A549 (cell line): ENCODE results near the gene KLHL13.

Experiments used
- BHLHE40 ChIP-seq: IDR thresholded peaks from 2 replicates; pipeline ENCODE4 v1.6.1; 2012; ENCODE audit warnings: low read depth, low read length, inconsistent platforms
- CEBPB ChIP-seq, 2 experiments: fragments of >200 bp in 1 of 2; sonication (Bioruptor Twin) in 1 of 2; formaldehyde crosslinking in 1 of 2; IDR thresholded peaks; 2 replicates each; pipeline ENCODE4 v1.6.1; 2012 to 2016
- EP300 ChIP-seq, 2 experiments: fragments of >200 bp; sonication (Bioruptor Twin); formaldehyde crosslinking; IDR thresholded peaks; 2 replicates in 1 of 2; 3 replicates in 1 of 2; pipeline ENCODE4 v1.6.1; 2016 to 2017
- JUN ChIP-seq, 2 experiments: fragments of >200 bp; sonication (Bioruptor Twin); formaldehyde crosslinking; IDR thresholded peaks; 2 replicates in 1 of 2; 3 replicates in 1 of 2; pipeline ENCODE4 v1.6.1; 2016 to 2017
- JUNB ChIP-seq: fragments of >200 bp; sonication (Bioruptor Twin); formaldehyde crosslinking; IDR thresholded peaks from 2 replicates; pipeline ENCODE4 v1.6.1; 2016
- MAZ ChIP-seq: fragments of 150-350 bp; IDR thresholded peaks from 2 replicates; pipeline ENCODE4 v1.6.1; 2014; ENCODE audit warnings: antibody characterized with exemption, low read depth, low read length, borderline replicate concordance
- NPAS2 ChIP-seq: fragments of 250-450 bp; sonication (Bioruptor Pico); IDR thresholded peaks from 2 replicates; pipeline ENCODE4 v1.8.0; 2022; ENCODE audit warnings: mild to moderate bottlenecking, moderate library complexity, borderline replicate concordance
- POLR2A ChIP-seq: IDR thresholded peaks from 2 replicates; pipeline ENCODE4 v1.6.1; 2012; ENCODE audit warnings: mild to moderate bottlenecking, low read length
- RAD21 ChIP-seq, 2 experiments: fragments of >200 bp in 1 of 2; sonication (Bioruptor Twin) in 1 of 2; formaldehyde crosslinking in 1 of 2; IDR thresholded peaks in 1 of 2; conservative IDR thresholded peaks in 1 of 2; 2 replicates in 1 of 2; 3 replicates in 1 of 2; pipeline ENCODE4 v1.6.1; 2012 to 2018; ENCODE audit warnings: inconsistent platforms in 1 of 2
- SMC3 ChIP-seq: fragments of >200 bp; sonication (Bioruptor Twin); formaldehyde crosslinking; IDR thresholded peaks from 3 replicates; pipeline ENCODE4 v1.6.1; 2018; ENCODE audit warnings: inconsistent platforms
- SREBF2 ChIP-seq: fragments of 450-650 bp; IDR thresholded peaks from 2 replicates; pipeline ENCODE4 v1.6.1; 2014; ENCODE audit warnings: mild to moderate bottlenecking, moderate library complexity
- TF ChIP-seq, protein P1 (sequence below): fragments of >200 bp; sonication (Bioruptor Twin); formaldehyde crosslinking; IDR thresholded peaks from 3 replicates; pipeline ENCODE4 v1.5.1; 2016
- TF ChIP-seq, protein P2 (sequence below): IDR thresholded peaks from 2 replicates; pipeline ENCODE4 v1.6.1; 2012
- TF ChIP-seq, protein P3 (sequence below): fragments of 200-600 bp; sonication (generic); IDR thresholded peaks from 2 replicates; pipeline ENCODE4 v1.6.1; 2016; ENCODE audit warnings: antibody characterized with exemption, mild to moderate bottlenecking, moderate library complexity

DNA sequence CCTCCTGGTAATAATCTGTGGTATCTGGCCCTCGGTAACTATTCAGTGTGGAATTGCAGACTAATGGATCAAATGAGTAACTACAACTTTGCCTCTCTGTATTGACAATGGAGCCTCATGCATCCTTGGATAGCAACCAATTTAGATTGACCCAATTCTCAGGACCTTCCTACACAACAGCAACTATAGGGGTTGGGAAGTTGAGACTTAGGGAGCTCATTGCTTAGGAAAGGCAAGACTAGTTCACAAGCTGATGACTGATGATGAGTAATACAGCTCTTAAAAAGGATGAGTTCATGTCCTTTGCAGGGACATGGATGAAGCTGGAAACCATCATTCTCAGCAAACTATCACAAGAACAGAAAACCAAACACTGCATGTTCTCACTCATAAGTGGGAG lies 47.5 kb upstream of the KLHL13 start:
- TF ChIP-seq POLR2A (no peak), JUN (IDR thresholded peaks at IDR 0.05) (no peak), MAZ (no peak), CEBPB (IDR thresholded peaks at IDR 0.05) (no peak), EP300 (IDR thresholded peaks at IDR 0.05) (no peak), JUNB (no peak), RAD21 (conservative IDR thresholded peaks at IDR 0.05 in 1 of 2, IDR thresholded peaks at IDR 0.05 in 1 of 2) (no peak), NPAS2 (CRISPR knock-in tag) (no peak), SMC3 (no peak), SREBF2 (no peak), BHLHE40 (no peak)
- TF ChIP-seq, protein P1, sequence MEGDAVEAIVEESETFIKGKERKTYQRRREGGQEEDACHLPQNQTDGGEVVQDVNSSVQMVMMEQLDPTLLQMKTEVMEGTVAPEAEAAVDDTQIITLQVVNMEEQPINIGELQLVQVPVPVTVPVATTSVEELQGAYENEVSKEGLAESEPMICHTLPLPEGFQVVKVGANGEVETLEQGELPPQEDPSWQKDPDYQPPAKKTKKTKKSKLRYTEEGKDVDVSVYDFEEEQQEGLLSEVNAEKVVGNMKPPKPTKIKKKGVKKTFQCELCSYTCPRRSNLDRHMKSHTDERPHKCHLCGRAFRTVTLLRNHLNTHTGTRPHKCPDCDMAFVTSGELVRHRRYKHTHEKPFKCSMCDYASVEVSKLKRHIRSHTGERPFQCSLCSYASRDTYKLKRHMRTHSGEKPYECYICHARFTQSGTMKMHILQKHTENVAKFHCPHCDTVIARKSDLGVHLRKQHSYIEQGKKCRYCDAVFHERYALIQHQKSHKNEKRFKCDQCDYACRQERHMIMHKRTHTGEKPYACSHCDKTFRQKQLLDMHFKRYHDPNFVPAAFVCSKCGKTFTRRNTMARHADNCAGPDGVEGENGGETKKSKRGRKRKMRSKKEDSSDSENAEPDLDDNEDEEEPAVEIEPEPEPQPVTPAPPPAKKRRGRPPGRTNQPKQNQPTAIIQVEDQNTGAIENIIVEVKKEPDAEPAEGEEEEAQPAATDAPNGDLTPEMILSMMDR, result no peak
- TF ChIP-seq, protein P2, sequence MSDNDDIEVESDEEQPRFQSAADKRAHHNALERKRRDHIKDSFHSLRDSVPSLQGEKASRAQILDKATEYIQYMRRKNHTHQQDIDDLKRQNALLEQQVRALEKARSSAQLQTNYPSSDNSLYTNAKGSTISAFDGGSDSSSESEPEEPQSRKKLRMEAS, result no peak
- TF ChIP-seq, protein P3, sequence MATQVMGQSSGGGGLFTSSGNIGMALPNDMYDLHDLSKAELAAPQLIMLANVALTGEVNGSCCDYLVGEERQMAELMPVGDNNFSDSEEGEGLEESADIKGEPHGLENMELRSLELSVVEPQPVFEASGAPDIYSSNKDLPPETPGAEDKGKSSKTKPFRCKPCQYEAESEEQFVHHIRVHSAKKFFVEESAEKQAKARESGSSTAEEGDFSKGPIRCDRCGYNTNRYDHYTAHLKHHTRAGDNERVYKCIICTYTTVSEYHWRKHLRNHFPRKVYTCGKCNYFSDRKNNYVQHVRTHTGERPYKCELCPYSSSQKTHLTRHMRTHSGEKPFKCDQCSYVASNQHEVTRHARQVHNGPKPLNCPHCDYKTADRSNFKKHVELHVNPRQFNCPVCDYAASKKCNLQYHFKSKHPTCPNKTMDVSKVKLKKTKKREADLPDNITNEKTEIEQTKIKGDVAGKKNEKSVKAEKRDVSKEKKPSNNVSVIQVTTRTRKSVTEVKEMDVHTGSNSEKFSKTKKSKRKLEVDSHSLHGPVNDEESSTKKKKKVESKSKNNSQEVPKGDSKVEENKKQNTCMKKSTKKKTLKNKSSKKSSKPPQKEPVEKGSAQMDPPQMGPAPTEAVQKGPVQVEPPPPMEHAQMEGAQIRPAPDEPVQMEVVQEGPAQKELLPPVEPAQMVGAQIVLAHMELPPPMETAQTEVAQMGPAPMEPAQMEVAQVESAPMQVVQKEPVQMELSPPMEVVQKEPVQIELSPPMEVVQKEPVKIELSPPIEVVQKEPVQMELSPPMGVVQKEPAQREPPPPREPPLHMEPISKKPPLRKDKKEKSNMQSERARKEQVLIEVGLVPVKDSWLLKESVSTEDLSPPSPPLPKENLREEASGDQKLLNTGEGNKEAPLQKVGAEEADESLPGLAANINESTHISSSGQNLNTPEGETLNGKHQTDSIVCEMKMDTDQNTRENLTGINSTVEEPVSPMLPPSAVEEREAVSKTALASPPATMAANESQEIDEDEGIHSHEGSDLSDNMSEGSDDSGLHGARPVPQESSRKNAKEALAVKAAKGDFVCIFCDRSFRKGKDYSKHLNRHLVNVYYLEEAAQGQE, result no peak
